SU-DHL-6 (cell line): ENCODE data around the gene GH1.
"Not testable (repeated sequence)": the region's sequence is repeated elsewhere in the genome, so short reads cannot be mapped to it uniquely, and the experiment has no call there.

Source experiments
- H2AFZ ChIP-seq: fragments of 200-600 bp; sonication (generic); 2 replicates; pipeline ENCODE4 v1.6.1; 2014; ENCODE audit warnings: low read depth, mild to moderate bottlenecking, moderate library complexity, mixed read lengths, antibody characterized with exemption, low read length; ENCODE audit not compliant: severe bottlenecking
- H3F3A ChIP-seq: fragments of 200-600 bp; shearing (Covaris generic); 2 replicates; pipeline ENCODE4 v1.6.0; 2016; ENCODE audit warnings: antibody characterized with exemption, mild to moderate bottlenecking; ENCODE audit not compliant: insufficient read depth
- H3K27ac ChIP-seq: fragments of 200-600 bp; sonication (generic); 2 replicates; pipeline ENCODE4 v1.5.1; 2016; ENCODE audit warnings: low read depth, mild to moderate bottlenecking, low read length, moderate library complexity, mixed read lengths
- H3K27me3 ChIP-seq: fragments of 200-600 bp; sonication (generic), shearing (Covaris generic); 2 replicates; pipeline ENCODE4 v1.6.0; 2014; ENCODE audit warnings: mild to moderate bottlenecking, low read length
- H3K36me3 ChIP-seq: fragments of 200-600 bp; sonication (generic); 2 replicates; pipeline ENCODE4 v1.6.1; 2014; ENCODE audit warnings: mild to moderate bottlenecking, low read length, mixed read lengths
- H3K4me2 ChIP-seq: fragments of 300-600, 200-600 bp; shearing (Covaris generic), sonication (generic); 2 replicates; pipeline ENCODE4 v1.6.0; 2014; ENCODE audit warnings: low read length, low read depth, mild to moderate bottlenecking; ENCODE audit not compliant: poor library complexity, severe bottlenecking
- H3K4me3 ChIP-seq: fragments of 200-600 bp; sonication (generic); 2 replicates; pipeline ENCODE4 v1.5.1; 2014; ENCODE audit warnings: antibody characterized with exemption, low read length, mild to moderate bottlenecking, mixed read lengths; ENCODE audit not compliant: insufficient read depth, poor library complexity, severe bottlenecking
- H3K79me2 ChIP-seq: fragments of 200-600 bp; sonication (generic); 2 replicates; pipeline ENCODE4 v1.6.1; 2014; ENCODE audit warnings: mild to moderate bottlenecking, low read length, moderate library complexity; ENCODE audit not compliant: insufficient read depth
- H3K9ac ChIP-seq: fragments of 200-600 bp; sonication (generic); 2 replicates; pipeline ENCODE4 v1.7.0; 2014; ENCODE audit warnings: mild to moderate bottlenecking, low read length
- H3K9me2 ChIP-seq: fragments of 200-600 bp; sonication (generic); replicated peaks from 2 replicates; pipeline ENCODE4 v1.6.1; 2014; ENCODE audit warnings: low read length; ENCODE audit not compliant: insufficient read depth
- H3K9me3 ChIP-seq: fragments of 200-600 bp; sonication (generic); 2 replicates; pipeline ENCODE4 v1.6.1; 2014; ENCODE audit warnings: low read length, mixed read lengths; ENCODE audit not compliant: insufficient read depth
- H4K20me1 ChIP-seq: fragments of 200-600 bp; sonication (generic); 2 replicates; pipeline ENCODE4 v1.6.1; 2014; ENCODE audit warnings: low read depth, mild to moderate bottlenecking, antibody characterized with exemption, low read length, moderate library complexity, mixed read lengths
- CTCF ChIP-seq: fragments of 200-600 bp; sonication (generic); IDR thresholded peaks from one replicate; pipeline ENCODE4 v1.5.1; 2017; ENCODE audit warnings: antibody characterized with exemption, mild to moderate bottlenecking, low read length, moderate library complexity; ENCODE audit not compliant: insufficient read depth, poor library complexity, severe bottlenecking

Gene GH1

DNA sequence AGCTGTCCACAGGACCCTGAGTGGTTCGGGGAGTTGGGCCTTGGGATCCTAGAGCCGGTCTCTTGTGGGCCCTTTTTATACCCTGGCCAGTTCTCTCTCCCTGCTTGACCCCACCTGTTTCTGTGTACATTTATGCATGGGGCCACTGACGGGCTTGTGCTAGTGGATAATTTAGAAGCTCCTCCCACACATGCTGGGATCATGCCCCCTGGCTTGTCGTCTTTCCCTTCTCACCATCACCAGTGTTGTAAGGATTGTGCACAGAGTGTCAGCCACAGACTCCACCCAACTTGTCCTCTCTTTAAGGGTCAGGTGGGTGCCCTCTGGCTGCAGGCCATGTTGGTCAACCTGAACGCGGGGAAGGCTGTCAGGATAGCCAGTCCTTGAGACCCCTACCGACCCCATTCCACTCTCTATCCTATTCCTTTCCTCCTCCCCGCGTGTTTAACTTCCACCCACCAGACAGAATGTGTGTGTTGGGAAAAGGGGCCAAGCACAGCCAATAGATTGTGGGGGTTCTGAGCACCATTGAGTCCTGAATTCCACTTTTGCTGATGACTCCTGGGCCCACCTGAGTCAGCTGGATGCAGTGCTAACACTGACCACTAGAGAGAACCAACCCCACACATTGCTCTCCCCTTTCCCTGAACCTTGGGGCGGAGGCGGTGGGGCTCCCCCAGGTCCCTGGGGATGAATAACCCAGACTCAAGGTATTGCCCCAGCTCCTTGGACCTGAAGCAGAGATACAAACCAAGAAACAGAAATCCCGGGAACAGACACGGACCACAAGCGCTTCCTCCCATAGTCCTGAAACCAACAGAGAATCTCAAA lies 21.9 kb downstream of the GH1 start, which contains the start of gene CSH1:
Gene CSH1, minus strand, starts transcription at position 51 of the 831 bp plus-strand sequence. CDS start 63 bp downstream, outside the sequence.
- H3K27me3 ChIP-seq, H3K36me3 ChIP-seq, H3K4me2 ChIP-seq, H3K9me2 ChIP-seq, H3K4me3 ChIP-seq, H3K9ac ChIP-seq, H3F3A ChIP-seq, H4K20me1 ChIP-seq, H3K27ac ChIP-seq, H2AFZ ChIP-seq, H3K9me3 ChIP-seq, H3K79me2 ChIP-seq: not testable (repeated sequence)

- H4K20me1 ChIP-seq, H3K27ac ChIP-seq: not testable (repeated sequence)
Observed at GRCh38 chr17:63894821-63895220, 23.8 kb downstream of the GH1 start.

GRCh38 chr17:63894021-63894420 lies 24.6 kb downstream of the GH1 start:
- H4K20me1 ChIP-seq, H3K79me2 ChIP-seq, H3K9me2 ChIP-seq, H3K27ac ChIP-seq, H3K9ac ChIP-seq, H3K4me2 ChIP-seq, H3K27me3 ChIP-seq, H3K36me3 ChIP-seq, H3K9me3 ChIP-seq, H3K4me3 ChIP-seq, H3F3A ChIP-seq, H2AFZ ChIP-seq: not testable (repeated sequence)

More at GRCh38 chr17:63894821-63895220, 23.8 kb downstream of the GH1 start:
- H3K27me3 ChIP-seq, H3K4me2 ChIP-seq, H3K36me3 ChIP-seq, H3K9me2 ChIP-seq, H3F3A ChIP-seq, H3K79me2 ChIP-seq, H3K9ac ChIP-seq, H3K4me3 ChIP-seq, H2AFZ ChIP-seq, H3K9me3 ChIP-seq: not testable (repeated sequence)

DNA sequence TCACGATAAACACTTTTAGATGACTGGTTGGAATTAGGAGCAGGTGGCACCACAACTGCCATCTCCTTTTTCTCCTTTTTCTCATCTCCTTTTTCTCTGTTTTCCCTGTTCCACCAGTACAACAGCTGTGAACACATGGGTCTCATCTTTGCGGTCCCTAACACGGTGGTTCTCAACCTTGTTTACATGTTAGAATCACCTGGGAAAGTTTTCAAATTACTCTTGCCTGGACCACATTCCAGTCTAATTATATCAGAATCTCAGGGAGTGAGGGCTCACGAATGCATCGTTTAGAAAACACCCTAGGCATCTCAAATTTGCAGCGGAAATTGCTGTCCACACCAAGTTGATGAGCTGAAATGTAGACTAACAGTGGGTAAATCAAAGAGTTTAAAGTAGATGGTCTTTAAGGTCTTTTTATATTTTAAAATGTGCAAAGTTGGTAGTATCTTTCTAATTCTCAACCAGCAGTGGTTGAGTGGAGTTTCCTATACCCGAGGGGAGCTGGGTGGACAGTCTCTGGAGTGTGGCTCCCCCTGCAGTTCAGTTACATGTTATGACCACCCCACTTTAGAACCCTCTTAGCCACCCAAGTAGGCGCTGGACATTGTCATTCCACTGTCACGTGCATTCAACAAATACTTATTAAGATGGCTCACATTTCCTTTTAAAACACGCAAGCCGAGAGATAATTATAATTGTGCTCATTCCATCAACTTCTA lies 26.2 kb downstream of the GH1 start:
- H3K4me3 ChIP-seq, H3K9ac ChIP-seq, H3K27ac ChIP-seq, H2AFZ ChIP-seq, H3K9me3 ChIP-seq, H3K79me2 ChIP-seq, H3K27me3 ChIP-seq, H3K4me2 ChIP-seq, H3F3A ChIP-seq, H3K36me3 ChIP-seq, H3K9me2 ChIP-seq, H4K20me1 ChIP-seq: not testable (repeated sequence)

- not testable (repeated sequence) for H3K4me2 ChIP-seq, H3K36me3 ChIP-seq, H3K79me2 ChIP-seq, H3K9ac ChIP-seq, H3K9me2 ChIP-seq, H3K4me3 ChIP-seq, H4K20me1 ChIP-seq, H3K9me3 ChIP-seq, H3F3A ChIP-seq, H3K27ac ChIP-seq, H3K27me3 ChIP-seq, H2AFZ ChIP-seq
- peak; percentile 32 for TF ChIP-seq CTCF
Observed at GRCh38 chr17:63889026-63889848, 29.4 kb downstream of the GH1 start.

DNA sequence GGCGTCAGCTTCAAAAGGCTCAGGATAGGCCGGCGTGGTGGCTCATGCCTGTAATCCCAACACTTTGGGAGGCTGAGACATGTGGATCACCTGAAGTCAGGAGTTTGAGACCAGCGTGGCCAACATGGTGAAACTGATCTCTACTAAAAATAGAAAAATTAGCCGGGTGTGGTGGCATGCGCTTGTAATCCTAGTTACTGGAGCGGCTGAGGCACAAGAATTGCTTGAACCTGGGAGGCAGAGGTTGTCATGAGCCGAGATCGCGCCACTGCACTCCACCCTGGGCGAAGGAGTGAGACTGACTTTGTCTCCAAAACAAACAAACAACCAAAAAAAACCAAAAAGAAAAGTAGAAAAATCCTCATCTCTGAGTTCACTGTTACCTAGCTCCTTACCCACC lies 33.5 kb downstream of the GH1 start:
- H3K4me3 ChIP-seq, H3K9ac ChIP-seq: not testable (repeated sequence)

GRCh38 chr17:63882626-63883126 lies 36.0 kb downstream of the GH1 start:
- H3K4me3 ChIP-seq, H3K4me2 ChIP-seq: not testable (repeated sequence)

More for the DNA sequence above, 33.5 kb downstream of the GH1 start:
- H3K27ac ChIP-seq, H3K4me2 ChIP-seq, H4K20me1 ChIP-seq, H3K9me2 ChIP-seq, H3F3A ChIP-seq, H3K27me3 ChIP-seq, H3K9me3 ChIP-seq, H3K79me2 ChIP-seq, H2AFZ ChIP-seq, H3K36me3 ChIP-seq: not testable (repeated sequence)

More at GRCh38 chr17:63882626-63883126, 36.0 kb downstream of the GH1 start:
- not testable (repeated sequence) for H3K27ac ChIP-seq, H3F3A ChIP-seq, H3K9me2 ChIP-seq, H4K20me1 ChIP-seq, H3K36me3 ChIP-seq, H3K9ac ChIP-seq, H3K9me3 ChIP-seq, H2AFZ ChIP-seq, H3K79me2 ChIP-seq, H3K27me3 ChIP-seq
